Astrocyte (in vitro differentiated cells and primary cell): ENCODE results near the gene DNPH1.

Experiments used
- CTCF ChIP-seq: IDR thresholded peaks from 2 replicates; pipeline ENCODE4 v1.5.1; 2011; ENCODE audit warnings: low read depth, mild to moderate bottlenecking, inconsistent platforms, low read length, moderate library complexity; ENCODE audit not compliant: insufficient read depth
- EZH2 ChIP-seq: IDR thresholded peaks from 2 replicates; pipeline ENCODE4 v1.6.1; 2012; ENCODE audit warnings: mild to moderate bottlenecking, low read length, inconsistent platforms; ENCODE audit not compliant: insufficient read depth

GRCh38 chr6:43231053-43231452 is 1.8 kb upstream of the DNPH1 start:
- TF ChIP-seq CTCF (no peak), EZH2 (no peak)
